Neuronal stem cell (in vitro differentiated cells): ENCODE measurements around the gene SEC14L1.

Source experiments
- DNase-seq: peaks from one replicate; pipeline ENCODE4 v3.0.0-alpha.2; 2013; ENCODE audit warnings: low spot score
- H2AFZ ChIP-seq: one replicate; pipeline ENCODE4 v1.6.1; 2013; ENCODE audit warnings: mild to moderate bottlenecking, low read length, inconsistent platforms
- H2AK5ac ChIP-seq: 2 replicates; pipeline ENCODE4 v1.6.1; 2013; ENCODE audit warnings: low read depth, mild to moderate bottlenecking, inconsistent platforms, low read length, moderate library complexity, mixed read lengths
- H2BK120ac ChIP-seq: 2 replicates; pipeline ENCODE4 v1.6.1; 2013; ENCODE audit warnings: low read depth, mild to moderate bottlenecking, inconsistent platforms, low read length, moderate library complexity, mixed read lengths
- H2BK12ac ChIP-seq: one replicate; pipeline ENCODE4 v1.6.1; 2013; ENCODE audit warnings: low read length, inconsistent platforms
- H2BK15ac ChIP-seq: 2 replicates; pipeline ENCODE4 v1.6.1; 2013; ENCODE audit warnings: mild to moderate bottlenecking, low read length, inconsistent platforms, mixed read lengths
- H2BK5ac ChIP-seq: one replicate; pipeline ENCODE4 v1.6.1; 2013; ENCODE audit warnings: inconsistent platforms, mild to moderate bottlenecking, low read length, moderate library complexity
- H3K14ac ChIP-seq: one replicate; pipeline ENCODE4 v1.6.1; 2013; ENCODE audit warnings: low read length, inconsistent platforms
- H3K18ac ChIP-seq: 2 replicates; pipeline ENCODE4 v1.6.1; 2013; ENCODE audit warnings: low read length, inconsistent platforms
- H3K23ac ChIP-seq: 2 replicates; pipeline ENCODE4 v1.6.1; 2013; ENCODE audit warnings: low read depth, mild to moderate bottlenecking, mixed read lengths, low read length, inconsistent platforms; ENCODE audit not compliant: poor library complexity
- H3K27ac ChIP-seq: replicated peaks from 3 replicates; pipeline ENCODE4 v1.5.1; 2013; ENCODE audit warnings: low read length, inconsistent platforms
- H3K27me3 ChIP-seq, 3 experiments: 2 replicates each; pipeline ENCODE4 v1.6.1; 2013; ENCODE audit warnings: low read length in 3 of 3, mild to moderate bottlenecking in 2 of 3, inconsistent platforms in 1 of 3, low read depth in 1 of 3, mixed read lengths in 1 of 3, moderate library complexity in 1 of 3; ENCODE audit not compliant: control insufficient read depth in 3 of 3, insufficient read depth in 3 of 3
- H3K36me3 ChIP-seq, 2 donors: replicated peaks in 1 of 2; 2 replicates each; pipeline ENCODE4 v1.6.1; 2013; ENCODE audit warnings: low read length in 2 of 2; ENCODE audit not compliant: control insufficient read depth in 2 of 2, insufficient read depth in 2 of 2
- H3K4ac ChIP-seq: 2 replicates; pipeline ENCODE4 v1.6.1; 2013; ENCODE audit warnings: inconsistent platforms, mild to moderate bottlenecking, low read length, moderate library complexity
- H3K4me1 ChIP-seq, 2 donors: 1 replicate in 1 of 2; 2 replicates in 1 of 2; pipeline ENCODE4 v1.6.1; 2013; ENCODE audit warnings: low read length in 2 of 2, low read depth in 1 of 2; ENCODE audit not compliant: control insufficient read depth in 2 of 2, insufficient read depth in 1 of 2
- H3K4me2 ChIP-seq: one replicate; pipeline ENCODE4 v1.6.1; 2013; ENCODE audit warnings: mild to moderate bottlenecking, low read length, inconsistent platforms; ENCODE audit not compliant: insufficient read depth, poor library complexity, severe bottlenecking
- H3K4me3 ChIP-seq, 2 donors: 2 replicates each; pipeline ENCODE4 v1.5.1; 2013; ENCODE audit warnings: low read length in 2 of 2, mild to moderate bottlenecking in 2 of 2, inconsistent platforms in 1 of 2, moderate library complexity in 1 of 2
- H3K79me1 ChIP-seq: one replicate; pipeline ENCODE4 v1.6.1; 2013; ENCODE audit warnings: low read depth, mild to moderate bottlenecking, inconsistent platforms, low read length, moderate library complexity
- H3K9ac ChIP-seq: one replicate; pipeline ENCODE4 v1.6.1; 2013; ENCODE audit warnings: mild to moderate bottlenecking, low read depth, low read length, inconsistent platforms; ENCODE audit not compliant: poor library complexity
- H3K9me3 ChIP-seq, 2 donors: replicated peaks in 1 of 2; 2 replicates each; pipeline versions ENCODE3 to v1.6.1; 2013; ENCODE audit warnings: low read length in 2 of 2, mild to moderate bottlenecking in 2 of 2, inconsistent platforms in 1 of 2, low read depth in 1 of 2, mixed read lengths in 1 of 2, moderate library complexity in 1 of 2; ENCODE audit not compliant: control insufficient read depth in 2 of 2, insufficient read depth in 1 of 2
- H4K8ac ChIP-seq: one replicate; pipeline ENCODE4 v1.6.1; 2013; ENCODE audit warnings: low read depth, mild to moderate bottlenecking, inconsistent platforms, low read length, moderate library complexity
- H4K91ac ChIP-seq: one replicate; pipeline ENCODE4 v1.6.1; 2013; ENCODE audit warnings: low read length, low read depth, mild to moderate bottlenecking, inconsistent platforms; ENCODE audit not compliant: poor library complexity
- WGBS, 2 donors: extraction: QIAGEN DNeasy Blood & Tissue Kit; methylation state at CpG; one replicate each; pipeline ENCODE4 v1.1.7; 2013; ENCODE audit warnings: missing lambda C conversion rate in 2 of 2, mixed read lengths in 1 of 2; ENCODE audit not compliant: insufficient read length in 2 of 2, insufficient replicate concordance in 1 of 2; ENCODE audit errors: extremely low coverage in 2 of 2; 5-methylcytosine and 5-hydroxymethylcytosine counted together

SEC14L1 gene

GRCh38 chr17:77129568-77130301, 11.0 kb upstream of the SEC14L1 start:
- no peak overlapping the region for H3K4me3 ChIP-seq
- peaks cover 10 to 11% of the 10 kb centered on the region in 2 donors for H3K4me1 ChIP-seq
- no peak overlapping the region for H3K23ac ChIP-seq
- no peak overlapping the region for H2BK5ac ChIP-seq
- H3K14ac ChIP-seq: no peak overlapping the region
- no peak overlapping the region for H3K4ac ChIP-seq
- no peaks in the 10 kb centered on the region for H3K79me1 ChIP-seq
- WGBS, 2 donors: no CpG with 5 or more reads among the region's 13 CpGs
- H3K36me3 ChIP-seq: no peaks in the 10 kb centered on the region
- DNase-seq: no peak
- H4K91ac ChIP-seq: no peak overlapping the region
- no peak overlapping the region for H2BK120ac ChIP-seq
- no peak overlapping the region for H4K8ac ChIP-seq
- H3K9ac ChIP-seq: no peak overlapping the region
- no peak overlapping the region for H2BK12ac ChIP-seq
- H2AK5ac ChIP-seq: peak overlapping the region; percentile 30
- no peak overlapping the region for H2BK15ac ChIP-seq
- H3K18ac ChIP-seq: no peak overlapping the region
- peak overlapping the region; percentile 17 for H3K27ac ChIP-seq
- H3K4me2 ChIP-seq: no peak overlapping the region
- no peaks in the 10 kb centered on the region for H3K9me3 ChIP-seq
- peak overlapping the region; percentile 17 for H2AFZ ChIP-seq
- H3K27me3 ChIP-seq: no peaks in the 10 kb centered on the region

DNA sequence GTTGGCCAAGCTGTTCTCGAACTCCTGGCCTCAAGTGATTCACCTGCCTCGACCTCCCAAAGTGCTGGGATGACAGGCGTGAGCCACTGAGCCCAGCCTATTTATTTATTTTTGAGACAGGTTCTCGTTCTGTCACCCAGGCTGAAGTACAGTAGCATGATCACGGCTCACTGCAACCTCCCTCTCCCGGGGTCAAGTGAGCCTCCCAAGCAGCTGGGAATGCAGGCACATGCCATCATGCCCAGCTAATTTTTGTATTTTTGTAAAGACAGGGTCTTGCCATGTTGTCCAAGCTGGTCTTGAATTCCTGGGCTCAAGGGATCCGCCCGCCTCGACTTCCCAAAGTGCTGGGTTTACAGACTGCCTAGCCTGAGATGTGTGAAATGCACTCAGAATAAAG, 10.2 kb upstream of the SEC14L1 start:
- Histone ChIP-seq H3K9ac (no peak overlapping the region), H2AK5ac (no peak overlapping the region), H3K36me3 (no peaks in the 10 kb centered on the region), H3K4me2 (no peak overlapping the region), H2AFZ (no peak overlapping the region), H3K9me3 (peaks cover 0 to 1% of the 10 kb centered on the region in 2 donors), H3K4me1 (peaks cover 10% of the 10 kb centered on the region in 2 donors), H3K27me3 (no peaks in the 10 kb centered on the region), H3K14ac (no peak overlapping the region), H3K27ac (no peak overlapping the region), H3K4ac (no peak overlapping the region), H4K8ac (no peak overlapping the region), H3K4me3 (no peak overlapping the region), H2BK120ac (no peak overlapping the region), H2BK15ac (no peak overlapping the region), H3K18ac (no peak overlapping the region), H2BK5ac (no peak overlapping the region), H2BK12ac (no peak overlapping the region), H3K79me1 (no peaks in the 10 kb centered on the region), H4K91ac (no peak overlapping the region), H3K23ac (no peak overlapping the region)
- WGBS, 2 donors: no CpG with 5 or more reads among the region's 9 CpGs
- no peak for DNase-seq

- no peak overlapping the region for H2BK5ac ChIP-seq
- no CpG with 5 or more reads among the region's 5 CpGs for WGBS, 2 donors
- no peak overlapping the region for H2BK12ac ChIP-seq
Observed at GRCh38 chr17:77131904-77132303, 8.9 kb upstream of the SEC14L1 start.

DNA sequence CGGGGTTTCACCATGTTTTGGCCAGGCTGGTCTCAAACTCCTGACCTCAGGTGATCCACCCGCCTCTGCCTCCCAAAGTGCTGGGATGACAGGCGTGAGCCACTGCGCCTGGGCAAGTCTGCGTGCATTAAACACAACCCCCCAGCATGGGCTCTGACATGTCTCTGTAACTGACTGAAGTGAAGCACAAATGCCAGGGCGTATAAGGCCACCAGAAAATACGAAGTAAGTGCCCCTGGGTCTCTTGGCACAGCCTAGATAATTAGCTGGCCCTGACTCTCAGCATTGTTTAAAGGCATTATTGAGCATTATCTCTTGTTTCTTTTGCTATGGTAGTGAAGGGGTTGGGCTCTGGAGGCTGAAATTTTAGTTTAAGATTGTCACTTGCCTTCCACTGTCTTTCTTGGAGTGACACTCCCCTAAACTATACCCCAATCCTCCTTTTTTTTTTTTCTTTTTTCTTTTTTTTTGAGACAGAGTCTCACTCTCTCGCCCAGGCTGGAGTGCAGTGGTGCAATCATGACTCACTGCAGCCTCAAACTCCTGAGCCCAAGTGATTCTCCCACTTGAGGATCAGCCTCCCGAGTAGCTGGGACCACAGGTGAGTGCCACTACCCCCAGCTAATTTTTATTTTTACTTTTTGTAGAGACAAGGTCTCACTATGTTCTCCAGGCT, 8.2 kb upstream of the SEC14L1 start:
- Histone ChIP-seq H3K4ac (no peak overlapping the region), H3K27ac (no peak overlapping the region), H3K14ac (no peak overlapping the region), H3K18ac (no peak overlapping the region), H2BK12ac (no peak overlapping the region), H3K23ac (no peak overlapping the region), H3K27me3 (no peaks in the 10 kb centered on the region), H4K91ac (no peak overlapping the region), H3K4me3 (no peak overlapping the region), H2BK120ac (no peak overlapping the region), H4K8ac (no peak overlapping the region), H3K4me2 (no peak overlapping the region), H3K79me1 (no peaks in the 10 kb centered on the region), H3K36me3 (no peaks in the 10 kb centered on the region), H2AK5ac (no peak overlapping the region), H2BK5ac (no peak overlapping the region), H3K9me3 (peaks cover 3 to 9% of the 10 kb centered on the region in 2 donors), H3K4me1 (peaks cover 10% of the 10 kb centered on the region in 2 donors), H2BK15ac (no peak overlapping the region), H3K9ac (no peak overlapping the region), H2AFZ (no peak overlapping the region)
- WGBS, 2 donors: no CpG with 5 or more reads among the region's 9 CpGs
- DNase-seq: no peak

More at GRCh38 chr17:77131904-77132303, 8.9 kb upstream of the SEC14L1 start:
- Histone ChIP-seq H3K79me1 (no peaks in the 10 kb centered on the region), H3K9me3 (peaks cover 1 to 3% of the 10 kb centered on the region in 2 donors), H3K9ac (no peak overlapping the region), H3K23ac (no peak overlapping the region), H3K18ac (no peak overlapping the region), H3K4ac (no peak overlapping the region), H2AFZ (no peak overlapping the region), H2BK15ac (no peak overlapping the region), H3K14ac (no peak overlapping the region), H4K91ac (no peak overlapping the region), H3K4me3 (no peak overlapping the region), H2BK120ac (no peak overlapping the region), H4K8ac (no peak overlapping the region), H3K27me3 (no peaks in the 10 kb centered on the region), H3K36me3 (no peaks in the 10 kb centered on the region), H2AK5ac (no peak overlapping the region), H3K27ac (no peak overlapping the region), H3K4me2 (no peak overlapping the region), H3K4me1 (peaks cover 10% of the 10 kb centered on the region in 2 donors)
- DNase-seq: no peak
